ENCODE results near the gene SFI1.

SFI1 gene

DNA sequence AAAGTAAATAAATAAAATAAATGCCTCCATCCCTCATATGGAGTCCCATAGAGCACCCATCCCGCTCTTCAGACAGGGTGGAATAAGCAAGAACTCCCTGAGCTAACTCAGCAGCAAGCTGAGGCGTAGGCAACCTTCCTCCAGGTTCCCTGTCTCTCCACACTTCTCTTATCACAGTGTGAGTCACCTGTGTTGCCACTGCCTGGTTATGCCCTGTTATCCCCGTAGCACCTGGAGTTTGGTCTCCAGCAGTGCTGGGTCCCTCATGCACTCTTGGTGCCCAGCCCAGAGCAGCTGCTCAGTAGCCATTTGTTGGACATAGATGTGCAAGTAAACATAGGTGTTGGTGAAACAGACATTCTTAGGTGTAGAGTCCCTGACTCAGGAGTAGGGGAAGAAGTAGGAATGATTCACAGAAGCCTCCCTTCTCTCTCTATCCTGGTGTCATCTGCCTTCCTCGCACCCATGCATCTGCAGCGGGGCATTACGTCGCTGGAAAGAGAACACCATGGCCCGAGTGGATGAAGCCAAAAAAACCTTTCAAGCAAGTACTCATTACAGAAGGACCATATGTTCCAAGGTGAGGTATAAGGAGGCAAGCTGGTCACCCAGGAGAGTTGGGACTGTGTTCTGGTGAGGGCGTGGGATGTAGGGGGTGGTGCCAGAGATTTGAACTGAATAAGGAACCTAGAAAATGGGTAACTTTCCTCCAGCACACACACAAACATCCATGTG, 109.7 kb downstream of the SFI1 start:
- DNase-seq (ENCODE audit: low read depth), result no peak
- no peak overlapping the region for H3K4me3 ChIP-seq (ENCODE audit: low read length)

GRCh38 chr22:31607696-31608095, 111.4 kb downstream of the SFI1 start:
- no peak overlapping the region for H3K4me3 ChIP-seq (ENCODE audit: low read length)
- no peak for TF ChIP-seq CTCF (conservative IDR thresholded peaks at IDR 0.05; ENCODE audit: low read length)
- DNase-seq (ENCODE audit: low read depth), result no peak

More for the DNA sequence above, 109.7 kb downstream of the SFI1 start:
- TF ChIP-seq CTCF (conservative IDR thresholded peaks at IDR 0.05; ENCODE audit: low read length), result no peak

GRCh38 chr22:31609716-31610115, 113.4 kb downstream of the SFI1 start:
- H3K4me3 ChIP-seq (ENCODE audit: low read length), result no peak overlapping the region
- no peak for TF ChIP-seq CTCF (conservative IDR thresholded peaks at IDR 0.05; ENCODE audit: low read length)
- no peak for DNase-seq (ENCODE audit: low read depth)

DNA sequence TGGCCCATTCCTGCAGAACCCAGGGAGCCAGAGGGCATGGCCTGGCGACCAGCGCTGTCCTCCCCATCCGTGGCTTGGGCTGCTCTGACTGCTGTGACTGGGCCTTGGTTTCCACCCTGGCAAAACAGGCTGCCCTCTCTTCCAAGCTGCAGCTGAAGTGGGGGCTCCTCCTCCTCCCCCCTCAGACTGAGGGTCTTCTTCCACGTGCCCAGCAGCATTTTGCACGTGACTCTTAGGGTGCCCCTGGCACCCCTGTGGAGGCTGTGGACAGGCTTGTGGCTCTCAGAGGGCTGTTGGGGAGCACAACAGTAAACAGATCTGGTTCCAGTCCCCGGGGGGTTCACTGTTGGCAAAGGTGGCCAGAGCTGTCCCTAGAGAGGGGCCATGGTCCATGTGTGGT, 114.3 kb downstream of the SFI1 start:
- no peak for DNase-seq (ENCODE audit: low read depth)
- no peak overlapping the region for H3K4me3 ChIP-seq (ENCODE audit: low read length)
- no peak for TF ChIP-seq CTCF (conservative IDR thresholded peaks at IDR 0.05; ENCODE audit: low read length)

- no peak for DNase-seq (ENCODE audit: low read depth)
- no peak for TF ChIP-seq CTCF (conservative IDR thresholded peaks at IDR 0.05; ENCODE audit: low read length)
- H3K4me3 ChIP-seq (ENCODE audit: low read length), result no peak overlapping the region
Measured at GRCh38 chr22:31611061-31611760, 114.9 kb downstream of the SFI1 start.

- no peak overlapping the region for H3K4me3 ChIP-seq (ENCODE audit: low read length)
- TF ChIP-seq CTCF (conservative IDR thresholded peaks at IDR 0.05; ENCODE audit: low read length), result no peak
- no peak for DNase-seq (ENCODE audit: low read depth)
Measured at GRCh38 chr22:31612891-31613285, 116.6 kb downstream of the SFI1 start.
